ENCODE results near the gene FAM221B.

Gene FAM221B

GRCh38 chr9:35828716-35829083 is at the start of gene FAM221B:
Gene FAM221B (minus strand): TSS chr9:35828732. CDS start chr9:35826161, 2,571 bp downstream.
- H4K20me1 ChIP-seq (ENCODE audit: insufficient read depth): no peaks in the 10 kb centered on the region
- no peaks in the 10 kb centered on the region for H3K79me2 ChIP-seq (ENCODE audit: insufficient read depth, low read depth)
- H3K4me3 ChIP-seq (IDR thresholded peaks at IDR 0.05; ENCODE audit: insufficient read depth, low read depth, low read length): no peak within 1 kb of the TSS
- peak within 1 kb of the TSS; percentile 93 for H2AFZ ChIP-seq (ENCODE audit: low read depth)
- no peaks in the 10 kb centered on the region for H3K36me3 ChIP-seq (ENCODE audit: insufficient read depth)
- TF ChIP-seq CTCF (conservative IDR thresholded peaks at IDR 0.05; ENCODE audit: low read depth, low read length): no peak
- H3K27ac ChIP-seq: no peak within 1 kb of the TSS
- H3K27me3 ChIP-seq (ENCODE audit: insufficient read depth, low read depth): no peaks in the 10 kb centered on the region
- H3K9ac ChIP-seq: peak within 1 kb of the TSS; percentile 29; the same call in 1 of the 2 replicates
- H3K4me1 ChIP-seq (ENCODE audit: low read depth, poor library complexity, severe bottlenecking): peaks cover 24% of the 10 kb centered on the region
- peak within 1 kb of the TSS; percentile 74 for H3K4me2 ChIP-seq

GRCh38 chr9:35872505-35872904 is 44.0 kb upstream of the FAM221B start:
- Histone ChIP-seq H3K4me3 (IDR thresholded peaks at IDR 0.05; ENCODE audit: insufficient read depth, low read depth, low read length) (no peak overlapping the region), H3K79me2 (ENCODE audit: insufficient read depth, low read depth) (no peaks in the 10 kb centered on the region), H4K20me1 (ENCODE audit: insufficient read depth) (no peaks in the 10 kb centered on the region), H3K4me2 (no peak overlapping the region), H2AFZ (ENCODE audit: low read depth) (no peak overlapping the region), H3K36me3 (ENCODE audit: insufficient read depth) (no peaks in the 10 kb centered on the region), H3K9ac (no peak overlapping the region), H3K27ac (no peak overlapping the region), H3K27me3 (ENCODE audit: insufficient read depth, low read depth) (no peaks in the 10 kb centered on the region), H3K4me1 (ENCODE audit: low read depth, poor library complexity, severe bottlenecking) (peaks cover 11% of the 10 kb centered on the region)
- no peak for TF ChIP-seq CTCF (conservative IDR thresholded peaks at IDR 0.05; ENCODE audit: low read depth, low read length)

- no peaks in the 10 kb centered on the region for H4K20me1 ChIP-seq (ENCODE audit: insufficient read depth)
- no peak overlapping the region for H2AFZ ChIP-seq (ENCODE audit: low read depth)
- H3K27me3 ChIP-seq (ENCODE audit: insufficient read depth, low read depth): no peaks in the 10 kb centered on the region
- no peak overlapping the region for H3K4me2 ChIP-seq
- H3K4me3 ChIP-seq (IDR thresholded peaks at IDR 0.05; ENCODE audit: insufficient read depth, low read depth, low read length): no peak overlapping the region
- TF ChIP-seq CTCF (conservative IDR thresholded peaks at IDR 0.05; ENCODE audit: low read depth, low read length): no peak
- H3K79me2 ChIP-seq (ENCODE audit: insufficient read depth, low read depth): no peaks in the 10 kb centered on the region
- no peak overlapping the region for H3K27ac ChIP-seq
- peaks cover 11% of the 10 kb centered on the region for H3K4me1 ChIP-seq (ENCODE audit: low read depth, poor library complexity, severe bottlenecking)
- H3K9ac ChIP-seq: no peak overlapping the region
- no peaks in the 10 kb centered on the region for H3K36me3 ChIP-seq (ENCODE audit: insufficient read depth)
Observed at GRCh38 chr9:35871545-35871944, 43.0 kb upstream of the FAM221B start.

- H3K79me2 ChIP-seq (ENCODE audit: insufficient read depth, low read depth): no peaks in the 10 kb centered on the region
- H3K4me1 ChIP-seq (ENCODE audit: low read depth, poor library complexity, severe bottlenecking): peaks cover 11% of the 10 kb centered on the region
- H3K27ac ChIP-seq: no peak within 1 kb of the TSS
- no peaks in the 10 kb centered on the region for H3K27me3 ChIP-seq (ENCODE audit: insufficient read depth, low read depth)
- no peak within 1 kb of the TSS for H3K9ac ChIP-seq
- no peak within 1 kb of the TSS for H3K4me3 ChIP-seq (IDR thresholded peaks at IDR 0.05; ENCODE audit: insufficient read depth, low read depth, low read length)
- H3K4me2 ChIP-seq: no peak within 1 kb of the TSS
- no peak for TF ChIP-seq CTCF (conservative IDR thresholded peaks at IDR 0.05; ENCODE audit: low read depth, low read length)
- H3K36me3 ChIP-seq (ENCODE audit: insufficient read depth): no peaks in the 10 kb centered on the region
- H4K20me1 ChIP-seq (ENCODE audit: insufficient read depth): no peaks in the 10 kb centered on the region
- no peak within 1 kb of the TSS for H2AFZ ChIP-seq (ENCODE audit: low read depth)
Observed at GRCh38 chr9:35870351-35870923, 41.9 kb upstream of the FAM221B start, which contains the start of gene OR13J1. Gene OR13J1 (minus strand): TSS chr9:35870401. CDS start chr9:35870401, 0 bp downstream.
